Osteoblast (primary cell): ENCODE data around the gene SLC9B1. TPM values are rescaled to one million over a fixed set of nuclear protein-coding genes. Genes with fewer than 3 reads are reported as not detected.
A peak's percentile ranks its signal among the peaks of the same experiment; 100 is the strongest.
"Not testable (repeated sequence)": the region's sequence is repeated elsewhere in the genome, so short reads cannot be mapped to it uniquely, and the experiment has no call there.

Experiments used
- DNase-seq: peaks from one replicate; pipeline ENCODE4 v3.0.0; 2011; ENCODE audit warnings: low spot score, mixed read lengths; ENCODE audit not compliant: insufficient read length; ENCODE audit errors: missing footprints
- H2AFZ ChIP-seq: 2 replicates; pipeline ENCODE4 v1.6.0; 2011; ENCODE audit warnings: mild to moderate bottlenecking, low read length
- H3K27ac ChIP-seq: 2 replicates; pipeline ENCODE4 v1.5.1; 2011; ENCODE audit warnings: mild to moderate bottlenecking, low read depth, low read length, moderate library complexity
- H3K27me3 ChIP-seq: 2 replicates; pipeline ENCODE4 v1.6.0; 2012; ENCODE audit warnings: mild to moderate bottlenecking, control low read depth, inconsistent platforms, low read length, moderate library complexity; ENCODE audit not compliant: insufficient read depth
- H3K36me3 ChIP-seq: 2 replicates; pipeline ENCODE4 v1.5.1; 2011; ENCODE audit warnings: mild to moderate bottlenecking, low read length, control low read depth, moderate library complexity; ENCODE audit not compliant: insufficient read depth
- H3K4me1 ChIP-seq: 2 replicates; pipeline ENCODE4 v1.5.1; 2011; ENCODE audit warnings: mild to moderate bottlenecking, low read length, control low read depth, moderate library complexity; ENCODE audit not compliant: insufficient read depth
- H3K4me2 ChIP-seq: 2 replicates; pipeline ENCODE4 v1.6.0; 2011; ENCODE audit warnings: mild to moderate bottlenecking, low read length; ENCODE audit not compliant: insufficient read depth
- H3K4me3 ChIP-seq: fragments of 200-600 bp; sonication (generic); 3 replicates; pipeline ENCODE4 v1.5.1; 2012; ENCODE audit warnings: mild to moderate bottlenecking, low read length, inconsistent platforms; ENCODE audit not compliant: insufficient read depth
- H3K79me2 ChIP-seq: 2 replicates; pipeline ENCODE4 v1.6.0; 2012; ENCODE audit warnings: mild to moderate bottlenecking, low read length, control low read depth, inconsistent platforms; ENCODE audit not compliant: insufficient read depth
- H3K9me3 ChIP-seq: 2 replicates; pipeline ENCODE4 v1.5.1; 2011; ENCODE audit warnings: low read depth, low read length, control low read depth
- H4K20me1 ChIP-seq: 2 replicates; pipeline ENCODE4 v1.6.0; 2012; ENCODE audit warnings: mild to moderate bottlenecking, low read length, control low read depth; ENCODE audit not compliant: insufficient read depth
- CTCF ChIP-seq: IDR thresholded peaks from 2 replicates; pipeline ENCODE4 v1.5.1; 2011; ENCODE audit warnings: mild to moderate bottlenecking, low read depth, low read length, moderate library complexity; ENCODE audit errors: extremely low read depth
- total RNA-seq: library from RNA; depleted of rRNA; stranded (reverse); fragments of >200 nt; gene quantifications from 2 replicates; pipeline ENCODE4 v1.2.3, GENCODE V29; 2012

The SLC9B1 gene
- total RNA-seq, 1 donor, result 0.72 TPM

GRCh38 chr4:102868153-102868780, 151.2 kb downstream of the SLC9B1 start:
- Histone ChIP-seq H3K9me3 (no peaks in the 10 kb centered on the region), H3K36me3 (peaks cover 4% of the 10 kb centered on the region), H3K27me3 (no peaks in the 10 kb centered on the region), H3K27ac (peak overlapping the region; percentile 98), H3K4me1 (peaks cover 18% of the 10 kb centered on the region), H3K79me2 (peaks cover 57% of the 10 kb centered on the region), H2AFZ (peak overlapping the region; percentile 96), H3K4me3 (peak overlapping the region; percentile 78), H3K4me2 (peak overlapping the region; percentile 95), H4K20me1 (no peaks in the 10 kb centered on the region)
- peak; percentile 88 for DNase-seq
- no peak for TF ChIP-seq CTCF

- H3K4me2 ChIP-seq, result peak overlapping the region; percentile 95
- peaks cover 51% of the 10 kb centered on the region for H3K79me2 ChIP-seq
- no peak for DNase-seq
- no peaks in the 10 kb centered on the region for H4K20me1 ChIP-seq
- peak overlapping the region; percentile 96 for H2AFZ ChIP-seq
- H3K4me1 ChIP-seq, result peaks cover 18% of the 10 kb centered on the region
- H3K27me3 ChIP-seq, result no peaks in the 10 kb centered on the region
- no peaks in the 10 kb centered on the region for H3K9me3 ChIP-seq
- peak overlapping the region; percentile 78 for H3K4me3 ChIP-seq
- no peak for TF ChIP-seq CTCF
- H3K27ac ChIP-seq, result peak overlapping the region; percentile 98
- no peaks in the 10 kb centered on the region for H3K36me3 ChIP-seq
Measured at GRCh38 chr4:102867278-102868152, 152.0 kb downstream of the SLC9B1 start.

DNA sequence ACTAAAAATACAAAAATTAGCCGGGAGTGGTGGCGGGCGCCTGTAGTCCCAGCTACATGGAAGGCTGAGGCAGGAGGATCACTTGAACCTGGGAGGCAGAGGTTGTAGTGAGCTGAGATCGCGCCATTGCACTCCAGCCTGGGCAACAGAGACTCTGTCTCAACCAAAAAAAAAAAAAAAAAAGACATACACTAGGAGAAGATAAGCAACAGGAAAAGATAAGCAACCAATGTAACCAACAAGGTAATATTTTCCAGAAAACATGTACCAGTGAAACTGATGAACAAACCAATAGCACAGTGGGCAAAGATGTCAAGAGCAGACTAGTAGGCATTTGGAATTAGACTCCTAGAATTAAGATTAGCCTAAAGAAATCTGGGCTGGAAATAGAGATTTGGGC, 154.2 kb downstream of the SLC9B1 start:
- not testable (repeated sequence) for H3K27ac ChIP-seq
- DNase-seq, result peak; percentile 8
- peaks cover 31% of the 10 kb centered on the region for H3K79me2 ChIP-seq

DNA sequence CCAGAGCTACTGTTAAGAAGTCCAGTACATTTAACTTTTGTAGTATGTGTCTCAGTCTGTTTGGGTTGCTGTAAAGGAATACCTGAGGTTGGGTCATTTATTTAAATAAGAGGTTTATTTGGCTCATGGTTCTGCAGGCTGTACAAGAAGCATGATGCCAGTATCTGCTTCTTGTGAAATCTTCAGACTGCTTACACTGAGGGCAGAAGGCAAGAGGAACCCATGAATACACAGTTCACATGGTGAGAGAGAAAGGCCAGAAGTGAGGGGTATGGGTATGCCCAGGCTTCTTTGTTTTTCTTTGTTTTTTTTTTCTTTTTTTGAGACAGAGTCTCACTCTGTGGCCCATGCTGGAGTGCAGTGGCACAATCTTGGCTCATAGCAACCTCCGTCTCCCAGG, 156.8 kb downstream of the SLC9B1 start:
- Histone ChIP-seq H3K4me3 (no peak overlapping the region), H3K4me1 (peaks cover 4% of the 10 kb centered on the region), H3K4me2 (no peak overlapping the region), H2AFZ (no peak overlapping the region), H3K36me3 (no peaks in the 10 kb centered on the region), H4K20me1 (no peaks in the 10 kb centered on the region), H3K9me3 (no peaks in the 10 kb centered on the region), H3K79me2 (peaks cover 16% of the 10 kb centered on the region), H3K27ac (no peak overlapping the region), H3K27me3 (no peaks in the 10 kb centered on the region)
- no peak for DNase-seq
- no peak for TF ChIP-seq CTCF

More for the DNA sequence above, 154.2 kb downstream of the SLC9B1 start:
- H2AFZ ChIP-seq, H3K4me3 ChIP-seq, H3K4me2 ChIP-seq, H4K20me1 ChIP-seq, H3K36me3 ChIP-seq, H3K27me3 ChIP-seq, H3K9me3 ChIP-seq: not testable (repeated sequence)
- peaks cover 12% of the 10 kb centered on the region for H3K4me1 ChIP-seq
